MM.1S (cell line): ENCODE data around the gene CYTH3.

Experiments
- DNase-seq: peaks from one replicate; pipeline ENCODE4 v3.0.0-alpha.2; 2015
- H2AFZ ChIP-seq: fragments of 300-600 bp; sonication (generic); 2 replicates; pipeline ENCODE4 v1.6.0; 2016; ENCODE audit warnings: antibody characterized with exemption, low read length
- H3F3A ChIP-seq: fragments of 300-600 bp; sonication (generic); 2 replicates; pipeline ENCODE4 v1.6.1; 2016; ENCODE audit warnings: mild to moderate bottlenecking, antibody characterized with exemption, low read length, moderate library complexity, mixed read lengths; ENCODE audit not compliant: insufficient read depth
- H3K27ac ChIP-seq: fragments of 300-600 bp; sonication (generic); 2 replicates; pipeline ENCODE4 v1.5.1; 2016; ENCODE audit warnings: mild to moderate bottlenecking, low read length
- H3K27me3 ChIP-seq: fragments of 300-600 bp; sonication (generic); replicated peaks from 2 replicates; pipeline ENCODE4 v1.6.0; 2016; ENCODE audit warnings: low read length; ENCODE audit not compliant: insufficient read depth
- H3K36me3 ChIP-seq: fragments of 300-600 bp; sonication (generic); replicated peaks from 2 replicates; pipeline ENCODE4 v1.6.1; 2016; ENCODE audit warnings: mild to moderate bottlenecking, low read length, mixed read lengths; ENCODE audit not compliant: insufficient read depth
- H3K4me1 ChIP-seq: fragments of 300-600 bp; sonication (generic); 2 replicates; pipeline ENCODE4 v1.6.1; 2016; ENCODE audit warnings: low read length, mixed read lengths
- H3K4me2 ChIP-seq: fragments of 300-600 bp; sonication (generic); 2 replicates; pipeline ENCODE4 v1.6.0; 2016; ENCODE audit warnings: low read depth, low read length
- H3K4me3 ChIP-seq: fragments of 300-600 bp; sonication (generic); 2 replicates; pipeline ENCODE4 v1.5.1; 2016; ENCODE audit warnings: low read length, mixed read lengths
- H3K79me2 ChIP-seq: fragments of 300-600 bp; sonication (generic); 2 replicates; pipeline ENCODE4 v1.6.1; 2016; ENCODE audit warnings: mixed run types, low read length, mixed read lengths
- H3K9ac ChIP-seq: fragments of 300-600 bp; sonication (generic); 2 replicates; pipeline ENCODE4 v1.6.1; 2016; ENCODE audit warnings: low read length, mixed read lengths
- H3K9me2 ChIP-seq: fragments of 300-600 bp; sonication (generic); replicated peaks from 2 replicates; pipeline ENCODE4 v1.6.1; 2016; ENCODE audit warnings: mild to moderate bottlenecking, low read length, mixed read lengths; ENCODE audit not compliant: insufficient read depth
- H3K9me3 ChIP-seq: fragments of 300-600 bp; sonication (generic); replicated peaks from 2 replicates; pipeline ENCODE4 v1.6.1; 2016; ENCODE audit warnings: mild to moderate bottlenecking, low read length, mixed read lengths; ENCODE audit not compliant: insufficient read depth
- H4K20me1 ChIP-seq: fragments of 300-600 bp; sonication (generic); 2 replicates; pipeline ENCODE4 v1.6.1; 2016; ENCODE audit warnings: mild to moderate bottlenecking, low read length, moderate library complexity, mixed read lengths; ENCODE audit not compliant: insufficient read depth
- CTCF ChIP-seq: fragments of 300-600 bp; sonication (generic); IDR thresholded peaks from 2 replicates; pipeline ENCODE4 v1.5.1; 2016; ENCODE audit warnings: antibody characterized with exemption, low read length, mixed read lengths
- EZH2 ChIP-seq: fragments of 300-600 bp; sonication (generic); optimal IDR thresholded peaks from 2 replicates; pipeline ENCODE3; 2017; ENCODE audit warnings: low read depth, mild to moderate bottlenecking, antibody characterized with exemption, low read length, mixed read lengths
- EZH2phosphoT487 ChIP-seq: fragments of 300-600 bp; sonication (generic); IDR thresholded peaks from 2 replicates; pipeline ENCODE4 v1.6.1; 2018; ENCODE audit warnings: antibody characterized with exemption, low read length

Gene CYTH3

GRCh38 chr7:6257675-6258074 is 14.7 kb downstream of the CYTH3 start:
- TF ChIP-seq CTCF (no peak), EZH2 (no peak), EZH2phosphoT487 (no peak)

GRCh38 chr7:6256677-6257535 is 15.5 kb downstream of the CYTH3 start:
- Histone ChIP-seq H3K4me2 (peak overlapping the region; percentile 36), H3F3A (peaks cover 7% of the 10 kb centered on the region; the same call in 1 of the 2 replicates), H3K4me3 (no peak overlapping the region)

More at GRCh38 chr7:6257675-6258074, 14.7 kb downstream of the CYTH3 start:
- peaks cover 25% of the 10 kb centered on the region for H3K4me1 ChIP-seq
- H3K4me2 ChIP-seq: no peak overlapping the region
- H3F3A ChIP-seq: peaks cover 7% of the 10 kb centered on the region; the same call in 1 of the 2 replicates
- no peaks in the 10 kb centered on the region for H3K9me3 ChIP-seq
- no peak overlapping the region for H3K4me3 ChIP-seq
- H3K9me2 ChIP-seq: no peaks in the 10 kb centered on the region
- H2AFZ ChIP-seq: no peak overlapping the region
- peaks cover 5% of the 10 kb centered on the region; the same call in 1 of the 2 replicates for H4K20me1 ChIP-seq
- H3K27me3 ChIP-seq: no peaks in the 10 kb centered on the region
- DNase-seq: no peak
- H3K27ac ChIP-seq: no peak overlapping the region
- no peaks in the 10 kb centered on the region for H3K36me3 ChIP-seq
- peaks cover 70% of the 10 kb centered on the region for H3K79me2 ChIP-seq
- H3K9ac ChIP-seq: no peak overlapping the region

GRCh38 chr7:6256109-6256483 is 16.3 kb downstream of the CYTH3 start:
- H3K4me1 ChIP-seq: peaks cover 25% of the 10 kb centered on the region
- H4K20me1 ChIP-seq: peaks cover 5% of the 10 kb centered on the region; the same call in 1 of the 2 replicates
- H3K36me3 ChIP-seq: no peaks in the 10 kb centered on the region
- H3K4me2 ChIP-seq: peak overlapping the region; percentile 36; the same call in 1 of the 2 replicates
- peaks cover 7% of the 10 kb centered on the region; the same call in 1 of the 2 replicates for H3F3A ChIP-seq
- no peak overlapping the region for H3K9ac ChIP-seq
- peaks cover 71% of the 10 kb centered on the region for H3K79me2 ChIP-seq
- no peak overlapping the region for H3K4me3 ChIP-seq
- TF ChIP-seq CTCF: no peak
- TF ChIP-seq EZH2phosphoT487: no peak
- TF ChIP-seq EZH2: no peak
- H3K27me3 ChIP-seq: no peaks in the 10 kb centered on the region
- H3K27ac ChIP-seq: no peak overlapping the region
- H3K9me2 ChIP-seq: no peaks in the 10 kb centered on the region
- H2AFZ ChIP-seq: no peak overlapping the region
- no peaks in the 10 kb centered on the region for H3K9me3 ChIP-seq
- no peak for DNase-seq

More at GRCh38 chr7:6256677-6257535, 15.5 kb downstream of the CYTH3 start:
- H3K36me3 ChIP-seq: no peaks in the 10 kb centered on the region
- peak; percentile 67 for DNase-seq
- H2AFZ ChIP-seq: no peak overlapping the region
- H3K4me1 ChIP-seq: peaks cover 25% of the 10 kb centered on the region
- no peaks in the 10 kb centered on the region for H3K9me2 ChIP-seq
- H3K9ac ChIP-seq: no peak overlapping the region
- H3K27ac ChIP-seq: no peak overlapping the region
- peaks cover 5% of the 10 kb centered on the region; the same call in 1 of the 2 replicates for H4K20me1 ChIP-seq
- no peak for TF ChIP-seq EZH2phosphoT487
- no peak for TF ChIP-seq EZH2
- no peak for TF ChIP-seq CTCF
- H3K9me3 ChIP-seq: no peaks in the 10 kb centered on the region
- H3K27me3 ChIP-seq: no peaks in the 10 kb centered on the region
- H3K79me2 ChIP-seq: peaks cover 70% of the 10 kb centered on the region
